H1 (cell line): Measurements from ENCODE around the gene FOXL1.

Experiments used
- ASH2L ChIP-seq: fragments of 200-600, 300-600 bp; sonication (generic); IDR thresholded peaks from one replicate; pipeline ENCODE4 v1.7.1; 2017; ENCODE audit warnings: low read length
- CTCF ChIP-seq, 3 experiments: IDR thresholded peaks; 1 replicate in 2 of 3; 2 replicates in 1 of 3; pipeline versions ENCODE4 v1.5.1 to v1.6.1; 2011; ENCODE audit warnings: low read length in 3 of 3, mild to moderate bottlenecking in 3 of 3, inconsistent platforms in 2 of 3, low read depth in 1 of 3, moderate library complexity in 1 of 3; ENCODE audit not compliant: insufficient read depth in 1 of 3; ENCODE audit errors: control extremely low read depth in 1 of 3
- JUND ChIP-seq: IDR thresholded peaks from 2 replicates; pipeline ENCODE4 v1.6.1; 2011; ENCODE audit warnings: mild to moderate bottlenecking, improper control_type of control experiment, low read length
- NRF1 ChIP-seq: IDR thresholded peaks from 2 replicates; pipeline ENCODE4 v1.6.1; 2011; ENCODE audit warnings: mild to moderate bottlenecking, low read depth, low read length, improper control_type of control experiment
- POLR2A ChIP-seq, 2 experiments: IDR thresholded peaks; 1 replicate in 1 of 2; 2 replicates in 1 of 2; pipeline ENCODE4 v1.6.1; 2011; ENCODE audit warnings: low read depth in 2 of 2, low read length in 2 of 2, mild to moderate bottlenecking in 2 of 2; ENCODE audit errors: control extremely low read depth in 1 of 2
- ZNF274 ChIP-seq: IDR thresholded peaks from 2 replicates; pipeline ENCODE4 v1.7.0; 2012; ENCODE audit warnings: low read length, borderline replicate concordance; ENCODE audit errors: extremely low read depth

DNA sequence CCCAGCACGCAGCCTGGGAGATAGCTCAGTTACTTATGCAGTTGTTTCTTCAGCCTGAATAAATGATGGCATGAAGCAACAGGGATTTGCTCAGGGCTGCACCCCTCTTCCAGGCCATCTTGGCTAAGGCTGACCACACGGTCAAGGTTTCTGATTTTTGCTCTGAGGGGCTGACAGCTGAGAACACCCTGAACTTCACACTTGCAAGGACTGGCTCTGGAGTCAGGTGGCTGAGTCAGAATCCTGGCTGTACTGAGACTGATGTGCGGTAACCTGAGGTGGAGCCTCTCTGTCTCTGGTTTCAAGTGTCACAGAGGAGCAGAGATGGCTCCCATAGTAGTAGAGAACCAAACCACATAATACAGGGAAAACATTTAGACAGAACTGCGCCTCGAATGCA lies 28.1 kb upstream of the FOXL1 start:
- TF ChIP-seq ASH2L (no peak), CTCF (IDR thresholded peaks at IDR 0.05; ENCODE audit: control extremely low read depth in 1 of 3, insufficient read depth in 1 of 3, low read depth in 1 of 3, low read length in 3 of 3) (no peak), POLR2A (IDR thresholded peaks at IDR 0.05; ENCODE audit: control extremely low read depth in 1 of 2, low read depth in 2 of 2, low read length in 2 of 2) (no peak), NRF1 (no peak), ZNF274 (no peak), JUND (no peak)
